ENCODE measurements around the gene ZSWIM3.
"Not testable (repeated sequence)": the region's sequence is repeated elsewhere in the genome, so short reads cannot be mapped to it uniquely, and the experiment has no call there.

Gene ZSWIM3

DNA sequence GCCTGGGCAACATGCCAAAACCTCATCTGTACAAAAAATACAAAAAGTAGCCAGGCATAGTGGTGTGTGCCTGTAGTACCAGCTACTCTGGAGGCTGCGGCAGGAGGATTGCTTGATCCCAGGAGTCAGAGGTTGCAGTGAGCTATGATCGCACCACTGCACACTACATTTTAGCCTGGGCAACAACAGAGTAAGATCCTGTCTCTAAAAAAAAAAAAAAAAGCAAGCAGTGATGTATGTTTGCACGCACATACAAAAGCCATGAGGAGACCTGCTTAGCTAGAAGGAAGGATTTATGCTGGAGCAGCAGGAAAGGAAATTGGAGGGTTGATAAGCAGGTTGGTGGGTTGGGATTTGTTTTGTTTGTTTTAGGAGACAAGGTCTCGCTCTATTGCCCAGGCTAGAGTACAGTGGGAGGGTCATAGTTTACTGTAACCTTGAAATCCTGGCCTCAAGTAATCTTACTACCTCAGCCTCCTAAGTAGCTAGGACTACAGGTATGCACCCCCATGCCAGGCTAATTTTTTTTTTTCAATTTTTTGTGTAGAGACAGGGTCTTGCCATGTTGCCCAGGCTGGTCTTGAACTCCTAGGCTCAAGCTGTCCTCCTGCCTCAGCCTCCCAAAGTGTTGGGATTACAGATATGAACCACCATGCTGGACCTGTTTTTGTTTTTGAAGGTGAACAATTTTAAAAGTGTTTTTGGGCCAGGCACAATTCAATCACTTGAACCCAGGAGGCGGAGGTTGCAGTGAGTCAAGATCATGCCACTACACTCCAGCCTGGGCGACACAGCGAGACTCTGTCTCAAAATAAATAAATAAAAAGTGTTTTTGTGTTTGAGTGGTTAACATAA, 4.0 kb downstream of the ZSWIM3 start:
- DNase-seq, result no peak

DNA sequence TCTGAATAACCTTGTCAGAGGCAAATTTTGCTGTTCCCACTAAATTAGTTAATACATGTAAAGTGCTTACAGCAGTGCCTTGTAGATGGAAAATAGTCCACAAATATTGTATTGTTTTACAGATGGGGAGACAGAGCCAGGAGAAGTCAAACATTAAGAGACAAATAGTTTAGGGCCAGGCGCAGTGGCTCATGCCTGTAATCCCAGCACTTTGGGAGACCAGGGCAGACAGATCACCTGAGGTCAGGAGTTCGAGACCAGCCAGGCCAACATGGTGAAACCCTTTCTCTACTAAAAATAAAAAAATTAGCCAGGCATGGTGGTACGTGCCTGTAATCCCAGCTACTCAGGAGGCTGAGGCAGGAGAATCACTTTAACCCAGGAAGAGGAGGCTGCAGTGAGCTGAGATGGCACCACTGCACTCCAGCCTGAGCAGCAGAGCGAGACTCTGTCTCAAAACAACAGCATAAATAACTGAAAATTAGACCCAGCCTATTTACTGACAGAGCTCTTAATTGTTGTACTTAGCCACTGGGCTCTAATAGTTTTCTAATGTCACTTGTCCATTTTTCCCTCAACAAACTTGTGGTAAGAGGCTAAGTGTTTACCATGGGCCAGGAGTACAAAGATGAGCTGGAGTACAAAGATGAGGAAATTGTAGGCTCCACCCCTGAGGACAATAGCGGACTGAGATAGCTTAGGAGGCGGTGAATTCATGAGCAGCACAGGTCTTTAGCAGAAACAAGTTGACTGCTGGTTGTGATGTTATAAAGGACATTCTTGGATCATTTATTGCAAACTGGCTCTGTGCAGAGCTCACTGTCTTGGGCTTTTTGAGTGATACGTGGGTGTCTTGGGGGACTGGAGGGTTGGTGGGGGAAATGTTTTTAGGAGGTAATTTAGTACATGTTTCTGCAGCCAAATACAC, 6.4 kb downstream of the ZSWIM3 start:
- DNase-seq, result no peak

DNA sequence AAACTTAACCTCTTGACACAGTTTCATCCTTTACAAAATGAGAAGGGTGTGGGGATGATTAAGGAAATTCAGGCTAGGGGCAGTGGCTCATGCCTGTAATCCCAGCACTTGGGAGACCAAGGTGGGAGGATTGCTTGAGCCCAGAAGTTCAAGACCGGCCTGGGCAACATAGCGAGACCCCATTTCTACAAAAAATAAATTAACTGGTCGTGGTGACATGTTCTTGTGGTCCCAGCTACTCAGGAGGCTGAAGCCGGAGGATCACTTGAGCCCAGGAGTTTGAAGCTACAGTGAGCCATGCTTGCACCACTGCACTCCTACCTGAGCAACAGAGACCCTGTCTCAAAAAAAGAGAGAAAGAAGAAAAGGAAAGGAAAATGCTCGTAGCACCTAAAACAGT, 9.0 kb downstream of the ZSWIM3 start:
- no peak for DNase-seq

DNA sequence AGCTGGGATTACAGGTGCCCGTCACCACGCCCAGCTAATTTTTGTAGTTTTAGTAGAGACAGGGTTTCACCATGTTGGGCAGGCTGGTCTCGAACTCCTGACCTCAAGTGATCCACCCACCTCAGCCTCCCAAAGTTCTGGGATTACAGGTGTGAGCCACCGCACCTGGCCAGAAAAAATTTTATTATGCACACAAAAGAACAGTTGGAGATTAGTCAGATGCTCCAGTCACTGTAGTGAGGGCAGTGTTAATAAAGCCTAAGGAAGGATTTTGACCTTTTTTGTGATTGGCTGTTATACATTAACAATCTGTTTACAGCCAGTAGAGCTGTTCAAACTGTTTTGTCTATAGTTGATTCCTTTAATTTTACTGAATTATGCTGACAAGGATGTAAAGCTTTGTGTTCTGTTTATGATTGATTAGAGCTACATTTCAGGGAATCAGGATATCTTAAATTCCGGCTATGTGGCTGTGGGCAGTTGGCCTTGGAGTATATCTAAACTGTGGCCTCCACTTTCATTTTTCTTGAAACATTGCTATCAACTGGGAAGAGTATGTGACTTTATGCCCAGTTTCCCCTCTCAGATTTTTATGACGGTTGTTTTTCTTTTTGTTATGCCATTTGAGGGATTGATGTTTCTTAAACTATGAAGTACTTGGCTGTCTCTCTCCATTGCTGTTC, 9.9 kb downstream of the ZSWIM3 start:
- DNase-seq, result no peak

DNA sequence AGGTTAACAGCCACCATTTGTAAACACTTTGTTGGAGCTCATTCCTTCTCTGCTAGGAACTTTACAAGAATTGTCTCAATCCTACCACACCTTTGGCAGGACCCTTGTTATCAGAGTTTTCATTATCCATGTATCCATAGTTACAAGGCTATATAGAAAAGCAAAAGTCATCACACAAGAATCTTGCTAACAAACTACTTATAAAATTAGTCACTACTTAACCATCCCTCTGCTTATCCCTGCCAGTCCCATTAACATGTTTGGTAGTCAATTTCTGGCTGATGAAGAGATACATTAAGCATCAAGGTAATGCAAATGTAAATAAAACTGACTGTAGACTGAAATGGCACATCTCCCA, 10.4 kb downstream of the ZSWIM3 start:
- no peak for DNase-seq

DNA sequence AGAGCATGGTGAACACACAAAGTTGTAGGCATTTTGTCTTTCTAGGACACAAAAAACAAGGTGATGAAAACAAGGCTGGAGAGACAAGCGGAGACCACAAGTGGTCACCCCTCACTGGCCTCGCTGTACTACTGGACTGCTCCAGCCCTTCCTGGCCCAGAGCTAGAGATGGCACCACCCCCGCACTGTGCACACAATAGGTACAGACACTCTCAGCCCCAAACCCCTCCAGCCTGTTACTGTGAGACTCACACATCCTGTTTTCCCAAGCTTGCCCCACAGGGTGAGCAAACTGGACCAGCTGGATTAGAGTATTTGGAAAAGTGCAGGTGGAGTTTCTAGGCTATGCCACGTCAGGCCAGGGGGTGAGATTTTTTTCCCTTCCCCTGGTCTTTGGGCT, 15.2 kb downstream of the ZSWIM3 start:
- no peak for DNase-seq

DNA sequence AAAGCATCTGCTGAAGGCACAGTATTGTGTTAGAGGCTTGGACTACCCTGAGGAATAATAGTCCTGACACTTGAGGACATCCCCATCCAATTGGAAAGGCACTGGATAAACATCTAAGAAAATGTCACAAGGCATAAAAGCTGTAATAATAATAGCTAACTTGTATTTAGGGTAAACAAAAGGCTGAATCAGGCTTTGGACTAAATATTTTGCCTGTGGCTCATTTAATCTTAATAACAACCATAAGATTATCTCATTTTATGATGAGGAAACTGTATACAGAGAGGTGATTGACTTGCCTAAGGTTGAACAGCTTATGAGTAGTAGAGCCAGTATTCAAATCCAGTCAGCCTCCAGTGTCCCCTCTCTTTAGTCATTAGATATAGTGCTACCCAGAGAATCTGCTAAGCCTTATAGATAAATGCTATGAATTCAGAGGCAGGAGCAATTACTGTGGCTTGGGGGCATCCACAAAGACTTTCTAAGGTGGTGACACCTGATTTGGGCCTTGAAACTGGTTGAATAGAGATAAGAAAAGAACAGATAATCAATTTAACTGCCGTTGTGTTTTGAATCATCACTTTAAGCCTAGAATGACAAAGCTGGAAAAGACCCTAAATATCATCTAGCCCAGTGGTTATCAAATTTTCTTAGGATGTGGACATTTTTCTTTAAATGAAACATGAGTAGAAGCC, 16.1 kb downstream of the ZSWIM3 start:
- no peak for DNase-seq

DNA sequence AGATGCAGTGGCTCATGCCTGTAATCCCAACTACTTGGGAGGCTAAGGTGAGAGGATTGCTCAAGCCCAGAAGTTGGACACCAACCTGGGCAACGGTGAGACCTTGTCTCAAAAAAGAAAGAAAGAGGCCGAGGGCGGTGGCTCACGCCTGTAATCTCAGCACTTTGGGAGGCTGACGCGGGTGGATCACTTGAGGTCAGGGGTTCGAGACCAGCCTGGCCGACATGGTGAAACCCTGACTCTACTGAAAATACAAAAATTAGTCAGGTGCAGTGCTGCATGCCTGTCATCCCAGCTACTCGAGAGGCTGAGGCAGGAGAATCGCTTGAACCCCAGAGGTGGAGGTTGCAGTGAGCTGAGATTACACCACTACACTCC, 16.7 kb downstream of the ZSWIM3 start:
- DNase-seq, result not testable (repeated sequence)

DNA sequence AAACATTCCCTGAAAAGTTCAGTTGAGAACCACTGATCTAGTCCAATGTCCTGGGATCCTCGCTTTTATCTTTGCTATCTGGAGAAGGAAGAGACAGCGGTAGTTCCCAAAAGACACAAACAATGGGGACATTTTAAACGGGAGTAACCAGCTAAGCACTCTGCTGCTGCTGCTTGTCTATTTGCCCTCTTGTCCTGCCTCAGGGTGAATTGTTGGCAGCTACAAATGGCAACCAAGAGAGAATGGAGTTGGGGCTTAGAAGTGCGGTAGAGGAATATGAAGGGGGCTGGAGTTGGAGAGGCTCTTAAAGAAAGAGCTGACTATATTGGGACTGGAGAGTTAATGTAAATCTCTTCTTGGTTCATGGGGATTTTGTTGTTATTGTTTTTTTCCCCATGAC, 17.2 kb downstream of the ZSWIM3 start:
- no peak for DNase-seq

DNA sequence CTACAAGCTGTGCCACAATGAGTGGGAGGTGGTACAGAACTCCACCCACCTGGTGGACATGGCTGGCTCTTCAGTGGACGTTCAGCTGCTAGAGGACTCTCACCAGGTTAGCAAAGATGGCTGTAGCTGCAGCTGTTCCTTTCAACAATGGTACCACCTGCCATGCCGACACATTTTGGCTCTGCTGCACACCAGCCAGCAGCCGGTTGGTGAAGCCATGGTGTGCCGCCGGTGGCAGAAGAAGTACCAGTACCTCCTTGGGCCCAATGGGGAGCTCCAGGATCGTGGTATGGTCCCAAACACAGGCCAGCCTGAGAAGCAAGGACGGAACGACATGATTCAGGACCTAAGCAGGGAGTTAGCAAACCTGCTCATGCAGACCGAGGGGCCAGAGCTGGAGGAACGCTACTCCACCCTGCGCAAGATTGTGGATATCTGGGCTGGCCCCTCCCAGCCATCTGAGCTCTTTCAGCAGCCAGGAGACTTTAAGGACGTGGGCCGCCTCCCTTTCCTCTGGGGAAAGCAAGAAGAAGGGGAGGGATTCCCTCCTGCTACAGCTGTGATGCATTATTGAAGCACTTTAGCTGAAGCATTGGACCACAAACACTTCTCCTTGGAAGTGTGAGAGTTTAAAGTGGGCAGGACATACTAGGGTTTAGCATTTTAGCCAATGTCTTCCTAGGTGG, 20.8 kb downstream of the ZSWIM3 start:
- no peak for DNase-seq

DNA sequence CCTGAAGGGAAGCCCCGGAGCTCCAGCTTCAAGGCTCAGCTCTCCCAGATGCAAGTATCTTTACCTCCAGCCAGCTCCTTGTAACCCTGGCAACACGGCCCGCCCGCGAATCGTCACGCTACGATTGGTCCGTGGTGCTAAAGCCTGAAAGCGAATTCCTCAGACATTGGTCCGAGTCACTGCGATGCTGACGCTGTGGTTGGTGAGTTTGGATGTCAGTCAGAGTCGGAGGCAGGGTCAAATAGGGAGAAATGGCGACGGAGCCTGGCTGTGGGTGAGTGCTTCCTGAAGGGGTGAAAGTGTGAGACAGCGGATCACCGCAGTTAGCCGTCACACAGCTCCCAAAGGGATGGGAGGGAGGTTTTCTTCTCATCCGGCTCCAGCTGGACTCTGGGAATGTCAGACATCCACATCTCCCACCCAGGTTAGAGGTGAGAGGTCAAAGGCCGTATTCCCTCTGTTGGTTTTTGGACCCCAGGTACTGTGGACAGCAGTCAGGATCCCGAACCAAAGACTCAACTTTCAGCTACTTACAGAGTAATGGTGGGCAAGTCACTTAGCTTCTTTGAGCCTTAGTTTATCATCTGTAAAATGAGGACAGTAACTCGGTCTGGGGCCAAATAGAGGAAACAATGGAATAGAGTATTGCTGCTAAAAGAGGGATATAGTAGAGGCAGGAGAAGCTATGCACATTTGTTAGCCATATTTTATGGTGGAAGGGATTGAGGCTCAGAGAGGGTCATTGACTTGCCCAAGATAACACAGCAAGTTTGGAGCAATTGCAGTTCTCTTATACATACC, 23.8 kb downstream of the ZSWIM3 start, which contains the start of gene ZSWIM1:
ZSWIM1 (plus strand) TSS at position 240 of the 801 bp plus-strand sequence. CDS start 1,366 bp downstream, outside the sequence.
- DNase-seq, result peak; percentile 99

DNA sequence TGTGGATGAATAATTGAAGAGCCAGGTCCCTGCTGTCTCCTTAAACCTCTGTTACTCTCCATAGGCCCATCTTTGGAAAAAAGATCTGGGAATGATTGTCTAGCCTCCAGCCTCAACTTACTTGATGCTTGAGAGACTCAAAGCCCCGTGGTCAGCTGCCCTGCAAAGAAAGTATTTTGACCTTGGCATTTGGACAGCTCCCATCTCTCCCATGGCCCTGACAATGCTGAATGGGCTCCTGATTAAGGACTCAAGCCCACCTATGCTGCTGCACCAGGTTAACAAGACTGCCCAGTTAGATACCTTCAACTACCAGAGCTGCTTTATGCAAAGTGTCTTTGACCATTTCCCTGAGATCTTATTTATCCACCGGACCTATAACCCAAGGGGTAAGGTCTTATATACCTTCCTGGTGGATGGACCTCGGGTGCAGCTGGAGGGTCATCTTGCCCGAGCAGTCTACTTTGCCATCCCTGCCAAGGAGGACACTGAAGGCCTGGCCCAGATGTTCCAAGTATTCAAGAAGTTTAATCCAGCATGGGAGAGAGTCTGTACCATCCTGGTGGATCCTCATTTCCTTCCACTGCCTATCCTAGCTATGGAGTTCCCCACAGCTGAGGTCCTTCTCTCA, 25.2 kb downstream of the ZSWIM3 start:
- no peak for DNase-seq

DNA sequence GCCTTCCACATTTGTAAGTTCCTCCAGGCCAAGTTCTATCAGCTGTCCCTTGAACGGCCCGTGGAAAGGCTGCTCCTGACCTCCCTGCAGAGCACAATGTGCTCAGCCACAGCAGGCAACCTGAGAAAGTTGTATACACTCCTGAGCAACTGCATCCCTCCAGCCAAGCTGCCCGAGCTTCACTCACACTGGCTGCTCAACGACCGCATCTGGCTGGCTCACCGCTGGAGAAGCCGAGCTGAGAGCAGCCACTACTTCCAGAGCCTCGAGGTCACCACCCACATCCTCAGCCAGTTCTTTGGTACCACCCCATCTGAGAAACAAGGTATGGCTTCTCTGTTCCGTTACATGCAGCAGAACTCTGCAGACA, 25.7 kb downstream of the ZSWIM3 start:
- DNase-seq, result no peak

DNA sequence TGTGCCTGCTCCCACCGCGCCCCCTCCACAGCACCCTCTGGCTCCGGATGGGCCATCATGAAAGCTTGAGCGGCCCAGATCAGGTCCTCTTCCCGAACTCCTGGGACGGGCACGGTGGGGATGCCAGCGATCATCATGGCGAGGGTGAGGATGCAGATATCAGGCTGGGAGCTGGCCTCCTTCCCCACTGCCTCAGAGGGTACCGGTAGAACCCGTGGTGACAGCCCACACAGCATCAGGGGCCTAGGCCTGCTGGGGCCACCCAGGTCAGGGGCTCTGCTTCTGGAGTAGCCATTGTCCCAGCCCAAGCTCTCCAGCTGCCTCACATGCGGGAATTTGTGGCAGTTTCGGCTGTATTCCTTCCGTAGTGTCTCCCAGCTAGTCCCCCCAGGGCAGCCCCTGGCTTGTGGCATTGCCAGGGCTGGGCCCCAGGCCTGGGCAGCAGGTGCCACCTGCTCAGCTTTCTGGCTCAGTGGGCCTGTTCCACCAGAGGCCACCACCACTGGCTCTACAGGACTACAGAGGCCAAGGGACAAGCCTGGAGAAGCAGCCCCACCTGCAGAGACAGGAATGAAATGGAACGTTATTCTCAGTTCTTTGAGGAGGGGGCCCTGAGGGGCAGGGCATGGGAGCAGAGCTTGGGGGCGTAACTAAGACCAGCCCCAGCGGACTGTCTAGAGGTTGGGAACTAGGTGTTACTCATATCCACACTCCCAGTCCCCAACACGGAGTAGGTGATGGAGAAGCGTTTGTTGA, 29.4 kb downstream of the ZSWIM3 start:
- no peak for DNase-seq

DNA sequence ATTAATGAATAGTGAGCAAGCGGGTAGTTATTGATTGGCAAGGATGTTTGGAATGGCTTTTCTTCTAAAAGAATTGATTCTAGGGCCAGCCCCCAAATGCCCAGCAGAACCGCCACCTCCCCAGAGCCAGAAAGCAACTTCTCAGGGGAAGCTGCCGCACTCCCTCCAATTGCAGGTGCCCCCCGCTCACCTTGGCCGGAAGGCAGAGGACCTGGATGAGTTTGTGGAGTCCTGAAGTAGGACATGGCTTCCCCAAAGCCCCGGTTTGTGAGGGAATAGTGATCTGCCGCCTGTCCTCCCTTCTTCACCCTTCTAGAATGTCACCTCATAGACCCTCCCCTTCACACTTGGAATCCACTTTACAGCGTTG, 29.9 kb downstream of the ZSWIM3 start, which contains the start of gene SPATA25:
SPATA25 (minus strand) TSS at position 277 of the 370 bp plus-strand sequence; CDS start at position 245, 32 bp downstream.
- DNase-seq, result no peak

DNA sequence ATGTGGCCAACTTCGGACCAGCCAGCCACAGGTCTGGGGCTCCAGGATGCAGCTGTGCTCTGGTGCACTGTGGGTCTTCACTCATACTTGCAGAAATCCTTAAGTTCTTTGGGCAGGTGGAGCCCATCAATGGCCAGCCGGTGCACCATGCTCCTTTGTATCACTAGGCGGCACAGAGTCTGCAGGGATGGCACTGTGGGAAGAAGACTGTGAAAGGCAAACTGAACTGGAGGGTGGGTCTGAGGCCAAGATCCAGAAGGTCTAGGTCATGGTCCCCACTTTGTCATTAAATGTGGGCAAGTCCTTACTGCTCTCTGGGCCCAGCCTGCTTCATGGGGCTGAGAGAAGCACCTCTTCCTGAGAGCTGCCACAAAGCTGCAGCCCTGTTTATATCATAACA, 31.3 kb downstream of the ZSWIM3 start:
- no peak for DNase-seq

DNA sequence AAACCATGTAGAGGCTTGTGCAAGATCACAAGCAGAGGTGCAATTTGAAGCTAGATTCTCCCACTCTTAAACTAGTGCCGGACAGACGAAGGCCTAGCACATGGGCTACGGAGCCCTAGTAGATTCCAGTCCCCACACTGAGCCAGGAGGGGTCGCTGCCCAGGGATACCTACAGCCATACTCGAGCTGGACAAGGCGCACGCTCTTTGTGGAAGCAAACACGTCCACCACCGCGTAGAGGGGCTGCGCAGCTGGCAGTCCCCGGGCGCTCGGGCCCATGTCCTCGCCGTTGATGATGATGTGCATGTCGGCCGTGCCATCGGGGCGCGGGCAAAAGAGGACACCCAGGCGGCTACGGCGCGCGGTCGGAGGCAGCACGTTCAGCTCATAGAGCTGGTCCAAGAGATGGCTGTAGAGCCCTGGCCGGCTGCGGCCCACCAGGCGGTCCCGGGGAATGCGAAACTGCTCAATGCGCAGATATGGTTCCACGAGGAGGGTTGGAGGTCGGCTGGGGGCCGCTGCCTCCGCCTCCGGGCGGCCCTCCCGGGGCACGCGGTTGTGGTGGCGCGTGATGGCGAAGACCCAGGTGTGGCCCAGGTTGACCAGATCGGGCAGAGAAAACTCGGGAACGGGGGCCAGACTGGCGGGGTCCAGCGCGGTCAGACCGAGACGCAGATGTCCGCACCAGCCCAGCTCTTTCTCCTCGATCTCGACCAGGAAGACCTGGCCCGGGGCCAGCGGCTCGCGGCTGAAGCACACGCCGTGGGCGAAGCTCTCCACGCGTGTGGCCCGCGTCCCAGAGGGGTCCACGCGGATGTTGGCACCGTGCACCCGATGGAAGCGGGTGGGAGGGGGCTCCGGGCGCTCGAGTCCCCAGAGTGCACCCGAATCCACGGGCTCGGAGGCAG, 32.9 kb downstream of the ZSWIM3 start:
- DNase-seq, result peak; percentile 36

Measured in CD4-positive, alpha-beta T cell treated with Interleukin-4 for 4 hours (primary cell).